ENCODE measurements around the gene LURAP1L.

Gene LURAP1L

GRCh38 chr9:12774861-12775678 is at the start of gene LURAP1L:
TSS of gene LURAP1L (plus strand) at chr9:12775020. CDS start at chr9:12775716, 696 bp downstream.
- peak within 1 kb of the TSS; percentile 95 for H3K9ac ChIP-seq (ENCODE audit: low read length)
- peak within 1 kb of the TSS; percentile 98 for H3K27ac ChIP-seq (ENCODE audit: low read depth, low read length)

GRCh38 chr9:12726795-12727194 is 48.0 kb upstream of the LURAP1L start:
- Histone ChIP-seq H3K27me3 (ENCODE audit: control insufficient read depth in 1 of 2, insufficient read depth in 2 of 2, low read length in 2 of 2) (no peaks in the 10 kb centered on the region), H3K9me3 (ENCODE audit: low read length) (no peaks in the 10 kb centered on the region), H3K4me1 (ENCODE audit: insufficient read depth, low read length) (no peaks in the 10 kb centered on the region), H3K9ac (ENCODE audit: low read length) (no peak overlapping the region), H3K27ac (ENCODE audit: low read depth, low read length) (no peak overlapping the region), H3K36me3 (ENCODE audit: insufficient read depth, low read length) (no peaks in the 10 kb centered on the region), H3K4me3 (ENCODE audit: low read depth in 1 of 2, low read length in 2 of 2) (no peak overlapping the region)

More at GRCh38 chr9:12774861-12775678, at the start of gene LURAP1L:
- no peaks in the 10 kb centered on the region for H3K9me3 ChIP-seq (ENCODE audit: low read length)
- H3K36me3 ChIP-seq (ENCODE audit: insufficient read depth, low read length): no peaks in the 10 kb centered on the region
- H3K4me3 ChIP-seq (ENCODE audit: low read depth in 1 of 2, low read length in 2 of 2): peak within 1 kb of the TSS; percentile 88 to 99
- peaks cover 26% of the 10 kb centered on the region for H3K4me1 ChIP-seq (ENCODE audit: insufficient read depth, low read length)
- no peaks in the 10 kb centered on the region for H3K27me3 ChIP-seq (ENCODE audit: control insufficient read depth in 1 of 2, insufficient read depth in 2 of 2, low read length in 2 of 2)

GRCh38 chr9:12730198-12730597 is 44.6 kb upstream of the LURAP1L start:
- Histone ChIP-seq H3K4me1 (ENCODE audit: insufficient read depth, low read length) (no peaks in the 10 kb centered on the region), H3K4me3 (ENCODE audit: low read depth in 1 of 2, low read length in 2 of 2) (no peak overlapping the region), H3K9ac (ENCODE audit: low read length) (no peak overlapping the region), H3K27ac (ENCODE audit: low read depth, low read length) (no peak overlapping the region), H3K36me3 (ENCODE audit: insufficient read depth, low read length) (no peaks in the 10 kb centered on the region), H3K9me3 (ENCODE audit: low read length) (no peaks in the 10 kb centered on the region), H3K27me3 (ENCODE audit: control insufficient read depth in 1 of 2, insufficient read depth in 2 of 2, low read length in 2 of 2) (no peaks in the 10 kb centered on the region)

- H3K27ac ChIP-seq (ENCODE audit: low read depth, low read length): no peak overlapping the region
- H3K4me3 ChIP-seq (ENCODE audit: low read depth in 1 of 2, low read length in 2 of 2): no peak overlapping the region
- H3K4me1 ChIP-seq (ENCODE audit: insufficient read depth, low read length): no peaks in the 10 kb centered on the region
- no peak overlapping the region for H3K9ac ChIP-seq (ENCODE audit: low read length)
- H3K27me3 ChIP-seq (ENCODE audit: control insufficient read depth in 1 of 2, insufficient read depth in 2 of 2, low read length in 2 of 2): no peaks in the 10 kb centered on the region
- no peaks in the 10 kb centered on the region for H3K36me3 ChIP-seq (ENCODE audit: insufficient read depth, low read length)
- H3K9me3 ChIP-seq (ENCODE audit: low read length): no peaks in the 10 kb centered on the region
These were observed 43.9 kb upstream of the LURAP1L start for GRCh38 chr9:12730927-12731326.

GRCh38 chr9:12732971-12733370 is 41.8 kb upstream of the LURAP1L start:
- no peak overlapping the region for H3K4me3 ChIP-seq (ENCODE audit: low read depth in 1 of 2, low read length in 2 of 2)
- no peak overlapping the region for H3K27ac ChIP-seq (ENCODE audit: low read depth, low read length)
- H3K27me3 ChIP-seq (ENCODE audit: control insufficient read depth in 1 of 2, insufficient read depth in 2 of 2, low read length in 2 of 2): no peaks in the 10 kb centered on the region
- H3K4me1 ChIP-seq (ENCODE audit: insufficient read depth, low read length): no peaks in the 10 kb centered on the region
- H3K9me3 ChIP-seq (ENCODE audit: low read length): no peaks in the 10 kb centered on the region
- H3K9ac ChIP-seq (ENCODE audit: low read length): no peak overlapping the region
- H3K36me3 ChIP-seq (ENCODE audit: insufficient read depth, low read length): no peaks in the 10 kb centered on the region

- Histone ChIP-seq H3K27me3 (ENCODE audit: control insufficient read depth in 1 of 2, insufficient read depth in 2 of 2, low read length in 2 of 2) (no peaks in the 10 kb centered on the region), H3K9me3 (ENCODE audit: low read length) (no peaks in the 10 kb centered on the region), H3K4me1 (ENCODE audit: insufficient read depth, low read length) (no peaks in the 10 kb centered on the region), H3K27ac (ENCODE audit: low read depth, low read length) (no peak overlapping the region), H3K36me3 (ENCODE audit: insufficient read depth, low read length) (no peaks in the 10 kb centered on the region), H3K9ac (ENCODE audit: low read length) (no peak overlapping the region), H3K4me3 (ENCODE audit: low read depth in 1 of 2, low read length in 2 of 2) (no peak overlapping the region)
These were observed 39.2 kb upstream of the LURAP1L start for GRCh38 chr9:12735665-12736064.

GRCh38 chr9:12737871-12738270 is 36.9 kb upstream of the LURAP1L start:
- no peak overlapping the region for H3K27ac ChIP-seq (ENCODE audit: low read depth, low read length)

GRCh38 chr9:12739014-12739652 is 35.7 kb upstream of the LURAP1L start:
- Histone ChIP-seq H3K36me3 (ENCODE audit: insufficient read depth, low read length) (no peaks in the 10 kb centered on the region), H3K9ac (ENCODE audit: low read length) (no peak overlapping the region), H3K9me3 (ENCODE audit: low read length) (no peaks in the 10 kb centered on the region), H3K4me3 (ENCODE audit: low read depth in 1 of 2, low read length in 2 of 2) (no peak overlapping the region), H3K4me1 (ENCODE audit: insufficient read depth, low read length) (no peaks in the 10 kb centered on the region), H3K27me3 (ENCODE audit: control insufficient read depth in 1 of 2, insufficient read depth in 2 of 2, low read length in 2 of 2) (no peaks in the 10 kb centered on the region), H3K27ac (ENCODE audit: low read depth, low read length) (no peak overlapping the region)

More at GRCh38 chr9:12737871-12738270, 36.9 kb upstream of the LURAP1L start:
- Histone ChIP-seq H3K9ac (ENCODE audit: low read length) (no peak overlapping the region), H3K9me3 (ENCODE audit: low read length) (no peaks in the 10 kb centered on the region), H3K4me1 (ENCODE audit: insufficient read depth, low read length) (no peaks in the 10 kb centered on the region), H3K36me3 (ENCODE audit: insufficient read depth, low read length) (no peaks in the 10 kb centered on the region), H3K4me3 (ENCODE audit: low read depth in 1 of 2, low read length in 2 of 2) (no peak overlapping the region), H3K27me3 (ENCODE audit: control insufficient read depth in 1 of 2, insufficient read depth in 2 of 2, low read length in 2 of 2) (no peaks in the 10 kb centered on the region)

- no peaks in the 10 kb centered on the region for H3K9me3 ChIP-seq (ENCODE audit: low read length)
These were observed 34.0 kb upstream of the LURAP1L start for GRCh38 chr9:12740845-12741244.

GRCh38 chr9:12748016-12748415 is 26.8 kb upstream of the LURAP1L start:
- Histone ChIP-seq H3K36me3 (ENCODE audit: insufficient read depth, low read length) (no peaks in the 10 kb centered on the region), H3K27me3 (ENCODE audit: control insufficient read depth in 1 of 2, insufficient read depth in 2 of 2, low read length in 2 of 2) (no peaks in the 10 kb centered on the region), H3K9me3 (ENCODE audit: low read length) (no peaks in the 10 kb centered on the region), H3K9ac (ENCODE audit: low read length) (no peak overlapping the region), H3K4me3 (ENCODE audit: low read depth in 1 of 2, low read length in 2 of 2) (no peak overlapping the region), H3K27ac (ENCODE audit: low read depth, low read length) (no peak overlapping the region), H3K4me1 (ENCODE audit: insufficient read depth, low read length) (no peaks in the 10 kb centered on the region)

More at GRCh38 chr9:12740845-12741244, 34.0 kb upstream of the LURAP1L start:
- no peaks in the 10 kb centered on the region for H3K4me1 ChIP-seq (ENCODE audit: insufficient read depth, low read length)
- H3K9ac ChIP-seq (ENCODE audit: low read length): no peak overlapping the region
- no peak overlapping the region for H3K27ac ChIP-seq (ENCODE audit: low read depth, low read length)
- no peaks in the 10 kb centered on the region for H3K27me3 ChIP-seq (ENCODE audit: control insufficient read depth in 1 of 2, insufficient read depth in 2 of 2, low read length in 2 of 2)
- no peak overlapping the region for H3K4me3 ChIP-seq (ENCODE audit: low read depth in 1 of 2, low read length in 2 of 2)
- no peaks in the 10 kb centered on the region for H3K36me3 ChIP-seq (ENCODE audit: insufficient read depth, low read length)

GRCh38 chr9:12748954-12749353 is 25.9 kb upstream of the LURAP1L start:
- no peak overlapping the region for H3K27ac ChIP-seq (ENCODE audit: low read depth, low read length)
- no peaks in the 10 kb centered on the region for H3K4me1 ChIP-seq (ENCODE audit: insufficient read depth, low read length)
- H3K27me3 ChIP-seq (ENCODE audit: control insufficient read depth in 1 of 2, insufficient read depth in 2 of 2, low read length in 2 of 2): no peaks in the 10 kb centered on the region
- H3K9me3 ChIP-seq (ENCODE audit: low read length): no peaks in the 10 kb centered on the region
- H3K36me3 ChIP-seq (ENCODE audit: insufficient read depth, low read length): no peaks in the 10 kb centered on the region
- H3K4me3 ChIP-seq (ENCODE audit: low read depth in 1 of 2, low read length in 2 of 2): no peak overlapping the region
- H3K9ac ChIP-seq (ENCODE audit: low read length): no peak overlapping the region

All from muscle layer of colon (tissue), 2 donors.